ENCODE data around the gene HLA-DQB1. TPM values are rescaled to one million over a fixed set of nuclear protein-coding genes. Genes with fewer than 3 reads are reported as not detected.

The HLA-DQB1 gene
- total RNA-seq, 1 experiment from 2014 or later: 2.1 TPM

GRCh38 chr6:32680055-32680454, 13.6 kb upstream of the HLA-DQB1 start:
- no peaks in the 10 kb centered on the region for H3K4me1 ChIP-seq (ENCODE audit: control insufficient read depth in 1 of 2, insufficient read depth in 2 of 2, low read length in 2 of 2)
- ChIA-PET CTCF (no interaction called here), POLR2A (no interaction called here), RAD21 (ENCODE audit: low non-redundant PET in 1 of 2, low total read pairs in 2 of 2, uncharacterized antibody in 2 of 2, unreplicated experiment in 2 of 2) (no interaction called here)
- no peaks in the 10 kb centered on the region for H3K36me3 ChIP-seq (ENCODE audit: control insufficient read depth in 1 of 2, insufficient read depth in 2 of 2, low read length in 2 of 2)
- H3K27me3 ChIP-seq (ENCODE audit: insufficient read depth, low read length): no peaks in the 10 kb centered on the region
- no peak for ATAC-seq
- H3K9ac ChIP-seq (ENCODE audit: low read length): no peak overlapping the region
- intact Hi-C loops (cut with micrococcal nuclease): no loop called here
- no peak overlapping the region for H2AFZ ChIP-seq (ENCODE audit: low read depth, low read length, poor library complexity, severe bottlenecking)
- H3K9me2 ChIP-seq (ENCODE audit: insufficient read depth): no peaks in the 10 kb centered on the region
- H3K4me2 ChIP-seq (ENCODE audit: low read length): no peak overlapping the region
- no peaks in the 10 kb centered on the region for H3K79me2 ChIP-seq (ENCODE audit: insufficient read depth, low read length)
- no peak overlapping the region for H3K27ac ChIP-seq (ENCODE audit: low read depth, low read length)
- no peak overlapping the region for H3K4me3 ChIP-seq (replicated peaks in 1 of 2; ENCODE audit: low read depth in 1 of 2, low read length in 2 of 2)
- no peaks in the 10 kb centered on the region for H4K20me1 ChIP-seq (ENCODE audit: insufficient read depth)
- TF ChIP-seq FOSL1 (IDR thresholded peaks at IDR 0.05; ENCODE audit: low read depth) (no peak), EZH2phosphoT487 (IDR thresholded peaks at IDR 0.05; ENCODE audit: borderline replicate concordance) (no peak), ZFX (IDR thresholded peaks at IDR 0.05) (no peak), EGR1 (IDR thresholded peaks at IDR 0.05; ENCODE audit: low read depth) (no peak), YY1 (IDR thresholded peaks at IDR 0.05; ENCODE audit: extremely low read depth, insufficient replicate concordance, low read depth, low read length) (no peak), RAD21 (IDR thresholded peaks at IDR 0.05; ENCODE audit: low read depth) (no peak), REST (IDR thresholded peaks at IDR 0.05; ENCODE audit: low read depth) (no peak), ELF1 (IDR thresholded peaks at IDR 0.05; ENCODE audit: borderline replicate concordance, low read depth) (no peak)
- TF ChIP-seq, protein P1, sequence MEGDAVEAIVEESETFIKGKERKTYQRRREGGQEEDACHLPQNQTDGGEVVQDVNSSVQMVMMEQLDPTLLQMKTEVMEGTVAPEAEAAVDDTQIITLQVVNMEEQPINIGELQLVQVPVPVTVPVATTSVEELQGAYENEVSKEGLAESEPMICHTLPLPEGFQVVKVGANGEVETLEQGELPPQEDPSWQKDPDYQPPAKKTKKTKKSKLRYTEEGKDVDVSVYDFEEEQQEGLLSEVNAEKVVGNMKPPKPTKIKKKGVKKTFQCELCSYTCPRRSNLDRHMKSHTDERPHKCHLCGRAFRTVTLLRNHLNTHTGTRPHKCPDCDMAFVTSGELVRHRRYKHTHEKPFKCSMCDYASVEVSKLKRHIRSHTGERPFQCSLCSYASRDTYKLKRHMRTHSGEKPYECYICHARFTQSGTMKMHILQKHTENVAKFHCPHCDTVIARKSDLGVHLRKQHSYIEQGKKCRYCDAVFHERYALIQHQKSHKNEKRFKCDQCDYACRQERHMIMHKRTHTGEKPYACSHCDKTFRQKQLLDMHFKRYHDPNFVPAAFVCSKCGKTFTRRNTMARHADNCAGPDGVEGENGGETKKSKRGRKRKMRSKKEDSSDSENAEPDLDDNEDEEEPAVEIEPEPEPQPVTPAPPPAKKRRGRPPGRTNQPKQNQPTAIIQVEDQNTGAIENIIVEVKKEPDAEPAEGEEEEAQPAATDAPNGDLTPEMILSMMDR (IDR thresholded peaks at IDR 0.05 in 2 of 3, conservative IDR thresholded peaks at IDR 0.05 in 1 of 3; ENCODE audit: borderline replicate concordance in 1 of 3, insufficient read depth in 1 of 3, low read depth in 2 of 3, low read length in 2 of 3): no peak
- DNase-seq (ENCODE audit: low read depth, low spot score): no peak
- BruUV-seq (replicated peaks): no TSS peak
- no peaks in the 10 kb centered on the region for H3K9me3 ChIP-seq (ENCODE audit: control insufficient read depth in 1 of 2, insufficient read depth in 1 of 2, low read depth in 1 of 2, low read length in 2 of 2)

Measured in HCT116 (cell line).